K562 (cell line): ENCODE measurements around the gene ITPRIP. TPM values are rescaled to one million over a fixed set of nuclear protein-coding genes. Genes with fewer than 3 reads are reported as not detected.
A peak's percentile ranks its signal among the peaks of the same experiment; 100 is the strongest.

ENCODE experiments used
- DEAF1 ChIP-seq: fragments of 450-650 bp; formaldehyde crosslinking; IDR thresholded peaks from 2 replicates; pipeline ENCODE4 v1.4.0; 2020; ENCODE audit warnings: mild to moderate bottlenecking, moderate library complexity
- MEIS2 ChIP-seq: fragments of 450-650 bp; IDR thresholded peaks from 2 replicates; pipeline ENCODE4 v1.6.1; 2014; ENCODE audit warnings: mild to moderate bottlenecking; ENCODE audit not compliant: partially characterized antibody
- PREB ChIP-seq: sonication (generic); formaldehyde crosslinking; IDR thresholded peaks from 2 replicates; pipeline ENCODE4 v1.8.1; 2023; ENCODE audit warnings: mild to moderate bottlenecking, missing genetic modification reagents
- RERE ChIP-seq: sonication (generic); formaldehyde crosslinking; IDR thresholded peaks from 2 replicates; pipeline ENCODE4 v1.8.0; 2023; ENCODE audit warnings: missing genetic modification reagents, mild to moderate bottlenecking, borderline replicate concordance
- ZFP30 ChIP-seq: fragments of 250-450 bp; sonication (Bioruptor Pico); IDR thresholded peaks from 2 replicates; pipeline ENCODE4 v1.8.0; 2022; ENCODE audit warnings: moderate library complexity, mild to moderate bottlenecking, inconsistent platforms, borderline replicate concordance
- ZNF217 ChIP-seq: sonication (generic); formaldehyde crosslinking; IDR thresholded peaks from 2 replicates; pipeline ENCODE4 v1.8.0; 2022; ENCODE audit warnings: mild to moderate bottlenecking, missing genetic modification reagents
- ZNF407 ChIP-seq: fragments of 450-650 bp; IDR thresholded peaks from 2 replicates; pipeline ENCODE4 v1.6.1; 2016; ENCODE audit warnings: low read depth
- polyA plus RNA-seq, 8 experiments: library from polyadenylated mRNA; depleted of rRNA in 4 of 8; stranded (reverse) in 5 of 8; unstranded in 3 of 8; fragments of >200 nt; fragmentation: Nextera tagmentation in 2 of 8; fragmentation: Illumina TruSeq in 1 of 8; extraction: Ambion mirVana in 2 of 8; extraction: Trizol in 1 of 8; gene quantifications; 2 replicates each; pipeline versions ENCODE4 v1.2.1 to v1.2.3, GENCODE V29; 2011 to 2014; ENCODE audit warnings: inconsistent platforms in 1 of 8, missing spikeins in 1 of 8
- total RNA-seq, 7 experiments: library from RNA; depleted of rRNA in 6 of 7; stranded (reverse); fragments of >200 nt in 6 of 7; fragmentation: Illumina TruSeq in 2 of 7; extraction: Trizol in 2 of 7; gene quantifications; 2 replicates each; pipeline versions ENCODE4 v1.2.1 to v1.2.3, GENCODE V29; 2011 to 2021; ENCODE audit warnings: low replicate concordance in 1 of 7

ITPRIP gene
- total and polyA plus RNA-seq, 9 of the 15 experiments (the other 6 are each of a cell fraction or from before 2014, with no cell fraction given): 4.4 to 28.5 (median 10.9) TPM

GRCh38 chr10:104332243-104333031 is 5.8 kb downstream of the ITPRIP start (continued):
- no peak for TF ChIP-seq ZNF407
- TF ChIP-seq RERE (CRISPR knock-in tag): no peak
- no peak for TF ChIP-seq DEAF1 (CRISPR knock-in tag)
- TF ChIP-seq PREB (CRISPR knock-in tag): no peak
- peak; percentile 67 for TF ChIP-seq MEIS2
- TF ChIP-seq ZFP30 (CRISPR knock-in tag): no peak
- no peak for TF ChIP-seq ZNF217 (CRISPR knock-in tag)
